Tibial artery (tissue), 4 donors: ENCODE data around the gene FAS.

ENCODE experiments used
- DNase-seq, 2 donors: peaks; one replicate each; pipeline ENCODE4 v3.0.0-alpha.2; 2019
- H3K27ac ChIP-seq, 2 donors: fragments of 200-600 bp; sonication (generic) in 1 of 2; 1 replicate in 1 of 2; 2 replicates in 1 of 2; pipeline ENCODE4 v1.5.1; 2018 to 2019; ENCODE audit warnings: mild to moderate bottlenecking in 1 of 2
- H3K27me3 ChIP-seq, 2 donors: fragments of 200-600 bp; sonication (generic) in 1 of 2; one replicate each; pipeline versions ENCODE4 v1.5.1 to v1.6.0; 2016 to 2019
- H3K36me3 ChIP-seq, 3 donors: fragments of 200-600 bp; sonication (generic) in 2 of 3; one replicate each; pipeline ENCODE4 v1.5.1; 2016 to 2019; ENCODE audit warnings: mild to moderate bottlenecking in 2 of 3
- H3K4me1 ChIP-seq, 4 donors: fragments of 200-600 bp; sonication (generic) in 2 of 4; 1 replicate in 3 of 4; 2 replicates in 1 of 4; pipeline ENCODE4 v1.5.1; 2016 to 2019
- H3K4me3 ChIP-seq, 2 donors: fragments of 200-600 bp; sonication (generic) in 1 of 2; 1 replicate in 1 of 2; 2 replicates in 1 of 2; pipeline ENCODE4 v1.5.1; 2018 to 2019; ENCODE audit warnings: mild to moderate bottlenecking in 2 of 2
- H3K9me3 ChIP-seq, 3 donors: fragments of 200-600 bp; sonication (generic) in 1 of 3; one replicate each; pipeline ENCODE4 v1.5.1; 2016 to 2019
- intact Hi-C: fragments of 100-400 bp; cut with DNase I; formaldehyde crosslinking; loops from one replicate; pipeline ENCODE4 v1.15.0; 2023; ENCODE audit warnings: low total_unique reads
- TF ChIP-seq, protein P1 (sequence below), 2 experiments: fragments of 200-600 bp in 1 of 2; fragments of 450-650 bp in 1 of 2; IDR thresholded peaks; one replicate each; pipeline ENCODE4 v1.5.1; 2017 to 2019; ENCODE audit warnings: antibody characterized with exemption in 2 of 2, mild to moderate bottlenecking in 1 of 2, moderate library complexity in 1 of 2

The FAS gene

GRCh38 chr10:89053555-89053954 is 63.0 kb downstream of the FAS start:
- no peaks in the 10 kb centered on the region for H3K9me3 ChIP-seq
- H3K27ac ChIP-seq, result no peak overlapping the region
- DNase-seq, result no peak
- no peaks in the 10 kb centered on the region for H3K27me3 ChIP-seq
- H3K4me1 ChIP-seq, result no peaks in the 10 kb centered on the region
- no peak overlapping the region for H3K4me3 ChIP-seq
- TF ChIP-seq, protein P1, sequence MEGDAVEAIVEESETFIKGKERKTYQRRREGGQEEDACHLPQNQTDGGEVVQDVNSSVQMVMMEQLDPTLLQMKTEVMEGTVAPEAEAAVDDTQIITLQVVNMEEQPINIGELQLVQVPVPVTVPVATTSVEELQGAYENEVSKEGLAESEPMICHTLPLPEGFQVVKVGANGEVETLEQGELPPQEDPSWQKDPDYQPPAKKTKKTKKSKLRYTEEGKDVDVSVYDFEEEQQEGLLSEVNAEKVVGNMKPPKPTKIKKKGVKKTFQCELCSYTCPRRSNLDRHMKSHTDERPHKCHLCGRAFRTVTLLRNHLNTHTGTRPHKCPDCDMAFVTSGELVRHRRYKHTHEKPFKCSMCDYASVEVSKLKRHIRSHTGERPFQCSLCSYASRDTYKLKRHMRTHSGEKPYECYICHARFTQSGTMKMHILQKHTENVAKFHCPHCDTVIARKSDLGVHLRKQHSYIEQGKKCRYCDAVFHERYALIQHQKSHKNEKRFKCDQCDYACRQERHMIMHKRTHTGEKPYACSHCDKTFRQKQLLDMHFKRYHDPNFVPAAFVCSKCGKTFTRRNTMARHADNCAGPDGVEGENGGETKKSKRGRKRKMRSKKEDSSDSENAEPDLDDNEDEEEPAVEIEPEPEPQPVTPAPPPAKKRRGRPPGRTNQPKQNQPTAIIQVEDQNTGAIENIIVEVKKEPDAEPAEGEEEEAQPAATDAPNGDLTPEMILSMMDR (IDR thresholded peaks at IDR 0.05), result no peak
- no peaks in the 10 kb centered on the region for H3K36me3 ChIP-seq
- intact Hi-C loops, result no loop called here

GRCh38 chr10:89055159-89055558 is 64.6 kb downstream of the FAS start:
- Histone ChIP-seq H3K9me3 (no peaks in the 10 kb centered on the region), H3K27ac (no peak overlapping the region), H3K4me1 (no peaks in the 10 kb centered on the region), H3K4me3 (no peak overlapping the region), H3K36me3 (no peaks in the 10 kb centered on the region), H3K27me3 (no peaks in the 10 kb centered on the region)
- intact Hi-C loops, result no loop called here
- TF ChIP-seq, protein P1 (IDR thresholded peaks at IDR 0.05), result no peak
- DNase-seq, result no peak

GRCh38 chr10:89062861-89063260 is 72.3 kb downstream of the FAS start:
- intact Hi-C loops, result no loop called here
- Histone ChIP-seq H3K27ac (no peak overlapping the region), H3K36me3 (no peaks in the 10 kb centered on the region), H3K9me3 (no peaks in the 10 kb centered on the region), H3K4me1 (peaks cover 0 to 23% (median 4%) of the 10 kb centered on the region in 4 donors), H3K4me3 (no peak overlapping the region), H3K27me3 (no peaks in the 10 kb centered on the region)
- TF ChIP-seq, protein P1 (IDR thresholded peaks at IDR 0.05), result no peak
- DNase-seq, result no peak

DNA sequence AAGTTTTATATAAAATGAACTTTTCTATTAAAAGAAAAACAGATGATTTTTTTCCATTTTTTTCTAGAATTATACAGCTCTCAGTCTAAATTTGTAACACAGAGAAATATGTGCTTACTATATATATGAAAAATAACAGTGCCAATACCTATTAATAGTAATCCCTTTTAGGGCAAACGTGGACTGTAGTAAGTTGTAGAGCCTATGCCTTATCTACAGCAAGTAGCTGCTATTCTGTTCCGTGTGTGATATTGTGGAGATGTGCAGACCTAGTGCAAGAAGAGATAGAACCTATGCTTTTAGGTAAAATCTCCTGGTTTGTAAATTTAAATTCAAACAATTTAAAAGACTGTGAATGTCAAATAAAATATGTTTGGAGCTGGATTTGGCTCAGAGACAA is 72.9 kb downstream of the FAS start:
- H3K27ac ChIP-seq, result no peak overlapping the region
- H3K27me3 ChIP-seq, result no peaks in the 10 kb centered on the region
- no peak for DNase-seq
- H3K4me3 ChIP-seq, result no peak overlapping the region
- peaks cover 0 to 23% (median 4%) of the 10 kb centered on the region in 4 donors for H3K4me1 ChIP-seq
- intact Hi-C loops, result no loop called here
- H3K36me3 ChIP-seq, result no peaks in the 10 kb centered on the region
- TF ChIP-seq, protein P1 (IDR thresholded peaks at IDR 0.05), result no peak
- H3K9me3 ChIP-seq, result no peaks in the 10 kb centered on the region

DNA sequence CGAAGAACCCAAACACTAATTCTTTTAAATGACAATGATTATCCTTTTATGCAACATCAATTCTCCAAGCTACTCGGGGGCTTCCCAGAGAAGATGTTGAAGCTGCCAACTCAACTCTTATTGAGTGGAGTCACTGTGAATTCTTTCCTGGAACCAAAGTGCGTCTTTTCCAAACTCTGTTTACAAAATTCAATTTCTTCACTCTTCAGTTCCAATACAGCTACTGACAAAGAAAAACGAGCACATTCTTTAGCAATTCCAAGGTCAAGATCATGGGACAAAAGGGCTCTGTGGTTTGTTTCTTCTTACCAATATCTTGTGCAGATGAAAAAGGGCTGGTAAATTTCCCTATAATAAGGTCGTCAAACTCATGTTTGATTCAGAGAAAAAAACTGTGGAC is 74.2 kb downstream of the FAS start:
- DNase-seq, result no peak
- TF ChIP-seq, protein P1 (IDR thresholded peaks at IDR 0.05), result no peak
- no peaks in the 10 kb centered on the region for H3K36me3 ChIP-seq
- H3K9me3 ChIP-seq, result no peaks in the 10 kb centered on the region
- H3K27ac ChIP-seq, result no peak overlapping the region
- H3K4me1 ChIP-seq, result peaks cover 0 to 29% (median 4%) of the 10 kb centered on the region in 4 donors
- no peak overlapping the region for H3K4me3 ChIP-seq
- no peaks in the 10 kb centered on the region for H3K27me3 ChIP-seq
- intact Hi-C loops, result no loop called here
